Heart left ventricle (tissue), 13 donors: ENCODE results near the gene CC2D1B.

ENCODE experiments used
- CTCF ChIP-seq, 12 donors: fragments of 200-600 bp; sonication (generic) in 4 of 12; IDR thresholded peaks; one replicate each; pipeline versions ENCODE4 v1.5.0 to v1.8.0; 2018 to 2022; ENCODE audit warnings: antibody characterized with exemption in 12 of 12, mild to moderate bottlenecking in 5 of 12
- POLR2A ChIP-seq, 2 donors: fragments of 450-650 bp; IDR thresholded peaks; one replicate each; pipeline ENCODE4 v1.6.1; 2017; ENCODE audit warnings: antibody characterized with exemption in 2 of 2, mild to moderate bottlenecking in 2 of 2, moderate library complexity in 2 of 2
- donor health status: ischemic (EF 13 %, LVEDD 7.1; RV severe dilation, severe dysfunction).
- donor health status: DM: no; HTN: yes; CAD: no.
- donor health status: DM: no; HTN: no; CAD: no.
- donor health status: ischemic (EF 25% LVEDD 6.9; RV normal size, moderate dysfunction).
- donor health status: ischemic (EF 25% LVEDD 5.7; RV mildly dilated, moderate dysfunction).
- donor health status: ischemic (EF 35%, LVEDD 5.7; RV mildly dilated, moderate dysfunction).
- donor health status: nonischemic (EF 11% LVEDD 7.7; RV severe dilation, severe dysfunction).
- donor health status: DM: yes; HTN: yes; CAD: no.
- donor health status: PGD.
- donor health status: ischemic (EF 29% LVEDD 5.4; RV normal size, mild dysfunction).
- donor health status: nonischemic (EF 23%, LVEDD 6.1; RV moderate dilation, normal function).

GRCh38 chr1:52328615-52329014, 37.4 kb downstream of the CC2D1B start:
- no peak for TF ChIP-seq CTCF (IDR thresholded peaks at IDR 0.05)
- TF ChIP-seq POLR2A (IDR thresholded peaks at IDR 0.05) = no peak
